NCI-H748 treated with DMSO at 0.1 percent for 48 hours (cell line): ENCODE measurements around the gene LACRT.
"Not testable (repeated sequence)": the region's sequence is repeated elsewhere in the genome, so short reads cannot be mapped to it uniquely, and the experiment has no call there.

Experiments
- DNase-seq: peaks from one replicate; lab custom pipeline; 2025; lab: John Stamatoyannopoulos, UW

LACRT gene, protein sequence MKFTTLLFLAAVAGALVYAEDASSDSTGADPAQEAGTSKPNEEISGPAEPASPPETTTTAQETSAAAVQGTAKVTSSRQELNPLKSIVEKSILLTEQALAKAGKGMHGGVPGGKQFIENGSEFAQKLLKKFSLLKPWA

DNA sequence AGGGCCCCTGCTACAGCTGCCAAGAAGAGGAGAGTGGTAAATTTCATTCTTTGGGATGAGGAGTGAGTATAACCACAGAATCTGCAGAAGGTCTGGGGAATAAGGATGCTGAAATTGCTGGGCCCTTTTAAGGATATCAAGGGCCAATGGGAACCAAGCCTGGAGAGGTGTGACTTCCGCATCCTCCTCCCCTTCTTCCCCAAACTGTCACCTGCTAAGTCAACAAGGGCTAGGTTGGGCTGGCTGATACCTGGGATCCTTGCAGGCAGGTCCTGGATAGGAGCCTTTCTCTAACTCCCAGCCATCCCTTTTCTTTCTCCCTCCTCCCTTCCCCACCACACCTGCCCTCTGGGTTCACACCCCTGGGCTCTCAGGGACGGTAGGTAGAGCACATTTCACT is at the start of gene LACRT:
Gene LACRT, minus strand, starts transcription at position 101 of the 400 bp plus-strand sequence. Its CDS starts 54 bp downstream, at position 47.
- DNase-seq = no peak

DNA sequence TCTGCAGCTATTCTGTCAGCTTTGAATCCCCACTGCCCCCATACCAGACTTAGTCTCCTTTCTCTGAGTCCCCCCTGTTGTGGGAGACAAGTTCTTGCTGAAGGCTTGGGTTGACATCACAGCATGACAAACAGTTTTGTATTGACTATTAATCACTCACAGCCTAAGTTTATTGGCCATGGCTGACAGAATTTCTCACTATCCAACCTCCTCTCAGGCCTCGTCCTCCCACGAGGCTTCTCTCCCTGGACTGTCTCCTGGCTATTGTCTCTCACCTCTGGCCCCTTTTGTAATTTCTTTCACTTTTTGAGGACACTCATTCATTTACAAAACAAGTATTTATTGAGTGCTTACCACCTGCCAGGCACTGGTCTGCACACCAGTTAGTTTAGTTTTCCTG is 48.7 kb upstream of the LACRT start:
- DNase-seq = peak; percentile 59

DNA sequence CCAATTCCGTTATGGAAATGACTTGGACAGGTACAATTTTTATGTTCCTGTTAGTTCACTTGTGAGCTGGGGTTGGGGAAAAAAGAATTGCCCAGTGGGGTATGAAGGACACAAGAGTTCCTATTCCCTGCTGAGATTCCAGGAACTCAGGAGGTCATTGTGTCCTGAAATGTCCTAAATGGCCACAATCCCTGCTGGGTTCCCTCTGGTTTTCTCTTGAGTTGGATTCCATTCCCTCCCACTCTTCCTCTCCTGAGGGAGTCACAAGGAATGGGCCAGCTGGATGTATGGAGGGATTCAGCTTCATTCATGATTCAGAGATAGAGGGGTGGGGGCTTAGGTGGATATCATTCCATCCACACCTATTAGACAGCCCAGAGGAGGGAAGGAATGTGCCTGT is 48.0 kb upstream of the LACRT start:
- DNase-seq = no peak

DNA sequence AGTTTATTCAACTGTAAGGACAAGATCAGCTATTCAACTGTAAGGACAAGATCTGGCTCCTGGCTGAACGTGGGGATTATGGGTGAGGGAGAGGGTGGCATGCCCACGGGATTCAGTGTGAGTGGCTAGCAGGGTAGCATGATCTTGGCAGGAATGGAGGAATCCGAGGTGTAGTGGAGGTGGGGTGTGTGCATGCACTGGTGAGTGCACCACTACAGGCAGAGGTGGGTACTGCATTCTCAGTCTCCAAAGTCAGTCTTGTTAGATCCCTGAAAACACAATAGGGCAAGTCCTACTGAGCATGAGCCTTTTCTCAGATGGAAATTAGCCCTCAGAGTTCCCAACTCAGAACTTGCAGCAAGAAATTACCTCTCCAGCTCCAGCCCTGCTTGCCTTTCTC is 45.7 kb upstream of the LACRT start:
- DNase-seq = no peak

DNA sequence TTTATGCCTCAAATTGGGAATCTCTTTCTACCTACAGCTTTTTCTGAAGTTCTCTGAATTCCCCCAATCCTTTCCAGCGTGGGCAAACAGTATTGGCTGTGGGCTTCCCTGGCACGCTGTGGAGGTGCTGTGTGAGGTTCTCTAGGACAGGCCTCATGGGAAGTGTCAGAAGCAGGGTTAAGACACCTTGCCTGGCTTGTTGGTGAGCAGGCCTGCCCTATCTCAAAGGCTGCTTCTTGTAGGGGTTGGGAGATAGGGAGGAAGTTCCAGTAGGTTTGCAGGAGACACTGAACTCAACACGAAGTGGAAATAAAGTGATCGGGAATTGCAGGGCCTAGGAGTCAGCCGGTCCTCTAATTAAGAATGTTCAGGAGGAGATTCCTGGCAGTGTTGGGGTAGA is 43.4 kb upstream of the LACRT start:
- no peak for DNase-seq

DNA sequence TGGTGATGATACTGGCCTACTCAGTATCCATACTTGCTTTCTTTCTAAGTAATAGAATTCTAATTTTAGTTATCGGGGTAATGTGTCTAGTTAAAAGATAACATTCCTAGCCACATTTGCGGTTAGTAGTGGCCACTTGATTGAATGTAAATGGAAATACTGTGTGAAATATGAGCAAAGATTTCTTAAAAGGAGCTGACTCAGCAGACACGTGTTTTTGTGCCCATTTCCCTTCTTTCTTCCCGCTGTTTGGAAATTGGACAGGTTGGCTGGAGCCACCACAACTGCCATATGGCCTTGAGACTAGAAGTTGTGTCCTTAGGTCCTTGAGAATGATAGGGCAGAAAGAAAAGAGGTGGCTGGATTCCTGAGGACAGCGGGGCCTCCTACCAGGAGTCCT is 33.2 kb upstream of the LACRT start:
- DNase-seq = no peak

DNA sequence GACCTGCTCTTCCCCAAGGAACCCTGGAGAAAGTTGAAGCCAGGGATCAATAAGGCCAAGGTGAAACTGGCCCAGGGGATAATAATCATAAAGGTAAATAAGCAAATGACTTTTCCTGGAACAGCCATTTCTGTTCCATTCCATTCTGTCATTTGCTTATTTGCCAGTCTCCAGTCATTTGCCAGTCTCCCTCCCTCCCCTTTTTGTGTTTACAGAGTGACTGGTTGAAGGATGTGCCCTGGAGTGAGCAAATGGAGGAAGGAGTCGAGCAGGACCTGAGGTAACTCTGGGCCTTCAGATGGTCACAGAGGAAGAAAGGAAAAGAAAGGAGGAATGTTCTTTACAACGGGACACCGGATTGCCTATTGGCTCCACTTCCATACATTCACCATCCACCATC is 31.3 kb upstream of the LACRT start:
- no peak for DNase-seq

DNA sequence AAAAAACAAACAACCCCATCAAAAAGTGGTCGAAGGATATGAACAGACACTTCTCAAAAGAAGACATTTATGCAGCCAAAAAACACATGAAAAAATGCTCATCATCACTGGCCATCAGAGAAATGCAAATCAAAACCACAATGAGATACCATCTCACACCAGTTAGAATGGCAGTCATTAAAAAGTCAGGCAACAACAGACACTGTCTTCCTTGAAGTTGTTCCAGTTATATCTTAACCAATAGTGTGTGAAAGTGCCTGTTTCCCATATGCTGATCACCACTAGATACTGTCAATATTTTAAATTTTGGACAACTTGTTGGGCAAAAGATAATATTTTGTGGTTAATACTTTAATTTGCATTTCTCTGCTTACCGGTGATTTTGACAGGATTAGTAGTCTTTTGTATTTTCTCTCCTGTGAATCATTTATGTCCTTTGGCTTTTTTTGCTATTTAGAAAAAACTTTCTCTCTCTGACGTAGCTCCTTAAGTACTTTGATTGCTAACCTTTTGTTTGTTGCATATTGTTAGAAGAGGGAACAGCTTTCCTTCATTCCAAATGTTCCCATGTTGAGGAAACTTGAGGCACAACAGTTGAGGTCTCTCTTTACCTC is 30.4 kb upstream of the LACRT start:
- DNase-seq = not testable (repeated sequence)

DNA sequence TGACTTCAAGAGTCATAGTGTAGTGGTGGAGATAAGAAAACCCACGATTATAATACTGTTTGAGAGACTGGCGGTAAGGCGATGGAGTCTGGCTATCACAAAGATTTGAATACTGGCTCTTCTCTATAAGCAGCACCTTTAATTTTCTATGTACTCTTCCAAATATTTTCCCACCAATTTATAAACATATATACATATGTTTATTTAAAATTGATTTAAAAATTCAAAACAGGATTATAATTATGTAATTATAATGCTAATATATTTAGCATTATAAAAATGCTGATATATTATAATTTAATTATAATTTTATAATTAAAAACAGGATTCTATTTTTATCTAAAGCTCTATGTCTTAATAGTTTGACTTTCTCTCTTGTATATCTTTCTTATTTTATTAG is 28.9 kb upstream of the LACRT start:
- DNase-seq = no peak

DNA sequence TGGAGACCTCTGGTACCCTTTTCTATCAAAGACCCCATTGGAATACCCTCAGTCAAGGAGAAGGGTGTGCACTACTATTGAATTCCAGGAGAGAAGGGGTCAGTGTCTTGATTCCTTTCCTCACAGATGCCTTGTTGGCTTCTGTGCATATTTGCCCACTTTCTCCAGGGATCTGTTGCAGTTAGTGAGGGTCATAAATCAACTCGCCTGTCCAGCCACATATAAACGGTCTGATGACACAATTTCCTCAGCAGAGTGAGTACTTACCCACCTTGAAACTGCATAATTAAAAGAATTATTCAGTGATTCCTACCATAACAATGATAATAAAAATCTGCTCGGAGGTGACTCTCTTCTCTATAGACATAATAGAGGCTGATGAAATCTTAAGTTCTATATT is 27.3 kb upstream of the LACRT start:
- no peak for DNase-seq

DNA sequence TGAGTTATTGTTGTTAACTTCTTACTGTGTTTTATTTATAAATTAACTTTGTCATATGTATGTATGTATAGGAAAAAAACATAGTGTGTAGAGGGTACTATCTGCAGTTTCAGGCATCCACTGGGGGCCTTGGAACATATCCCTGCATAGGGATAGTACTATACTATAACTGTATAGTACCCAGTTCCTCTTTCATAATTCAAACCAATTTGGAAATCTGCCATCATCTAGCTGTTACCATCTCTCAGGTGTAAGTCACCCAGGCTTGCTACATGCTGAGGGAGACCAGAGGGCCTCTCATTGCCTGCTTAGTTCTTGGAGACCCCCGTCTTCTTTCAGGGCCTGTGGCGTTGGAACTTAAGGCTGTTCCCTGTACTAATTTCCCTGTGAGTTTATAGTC is 26.4 kb upstream of the LACRT start:
- no peak for DNase-seq

DNA sequence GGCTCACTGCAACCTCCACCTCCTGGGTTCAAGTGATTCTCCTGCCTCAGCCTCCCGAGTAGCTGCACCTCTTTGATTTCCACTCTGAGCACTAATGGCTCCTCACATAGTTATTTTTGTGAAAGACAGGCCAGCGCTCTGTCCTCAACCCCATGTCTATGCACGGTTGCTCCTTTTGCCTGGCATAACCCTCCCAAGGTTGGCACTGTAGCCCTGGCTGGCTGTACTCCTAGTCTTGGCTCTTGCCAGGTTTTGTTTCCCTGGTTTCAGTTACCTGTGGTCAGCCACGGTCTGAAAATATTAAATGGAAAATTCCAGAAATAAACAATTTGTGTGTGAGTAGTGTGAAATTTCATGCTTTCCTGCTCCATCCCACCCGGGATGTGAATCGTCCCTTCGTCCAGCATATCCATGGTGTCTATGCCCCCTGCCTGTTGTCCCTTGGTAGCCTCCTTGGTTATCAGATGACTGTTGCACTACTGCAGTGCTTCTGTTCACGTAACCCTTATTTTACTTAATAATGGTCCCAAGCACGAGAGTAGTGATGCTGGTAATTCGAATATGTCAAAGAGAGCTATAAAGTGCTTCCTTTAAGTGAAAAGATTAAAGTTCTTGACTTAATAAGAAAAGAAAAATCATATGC is 25.7 kb upstream of the LACRT start:
- DNase-seq = no peak

DNA sequence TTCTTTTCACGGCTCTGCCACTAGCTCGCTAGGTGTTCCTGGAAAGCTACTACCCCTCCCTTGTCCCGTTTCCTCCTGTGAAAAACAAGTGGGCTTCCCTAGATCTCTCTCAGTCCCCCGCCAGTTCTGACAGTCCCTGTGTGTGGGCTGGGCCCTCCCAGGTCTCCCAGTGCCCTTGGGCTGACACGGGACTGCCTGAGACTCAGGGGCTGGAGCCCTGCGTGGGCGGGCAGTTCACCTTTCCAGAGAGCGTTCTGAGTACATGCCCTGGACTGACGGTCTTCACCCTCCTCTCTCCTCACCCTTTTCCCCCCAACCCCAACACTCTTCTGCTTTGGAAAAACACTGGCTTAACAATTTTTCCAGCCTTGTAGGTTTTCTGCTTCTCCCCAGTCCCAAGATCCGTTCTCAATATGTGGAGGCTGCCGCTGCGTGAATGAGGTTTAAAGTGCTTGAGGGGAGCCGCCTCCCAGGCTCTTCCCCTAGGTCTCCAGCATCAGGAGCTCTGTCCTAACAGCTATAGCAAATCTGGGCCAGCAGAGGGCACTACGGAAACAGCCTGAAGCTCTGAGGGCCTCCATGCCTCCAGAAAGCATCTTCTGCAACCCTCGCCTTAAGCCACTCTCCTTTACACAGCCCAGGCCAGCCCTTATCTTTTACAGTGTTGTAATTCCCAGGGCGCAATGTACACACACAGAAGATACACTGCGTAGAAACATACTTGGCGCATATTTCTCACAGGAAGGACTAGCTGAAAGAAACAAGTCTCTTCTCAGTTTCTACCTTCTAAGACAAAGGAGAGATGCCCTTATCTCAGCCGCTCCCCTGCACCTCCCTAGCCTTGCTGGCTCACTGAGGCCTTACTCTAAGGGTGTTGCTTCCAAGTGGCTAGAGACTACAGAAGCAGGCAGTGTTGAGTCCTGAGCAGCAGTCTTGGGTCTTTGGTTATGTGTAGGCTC is 23.9 kb upstream of the LACRT start:
- peak; percentile 7 for DNase-seq

DNA sequence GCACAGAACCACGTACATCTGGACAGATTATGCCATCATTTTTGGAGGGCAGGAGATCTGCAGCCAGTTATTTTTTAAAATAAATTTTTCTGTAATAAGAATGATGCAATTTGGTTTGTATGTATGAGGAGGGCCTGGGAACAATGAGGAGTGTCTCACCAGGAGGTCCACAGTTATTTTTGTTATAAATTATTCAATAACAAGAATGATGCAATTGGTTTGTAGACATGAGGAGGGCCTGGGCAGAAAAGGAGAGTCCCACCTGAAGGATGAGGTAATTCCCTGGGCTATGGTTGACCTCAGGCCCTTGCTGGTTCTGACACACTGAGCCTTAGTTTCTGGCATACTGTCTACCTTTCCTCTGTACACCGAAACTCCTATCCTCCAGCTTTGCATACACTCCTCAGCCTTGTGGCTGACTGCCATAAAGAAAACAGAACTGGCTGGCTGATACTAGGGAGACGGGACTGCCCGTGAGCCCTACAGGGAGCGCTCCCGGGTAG is 22.5 kb upstream of the LACRT start:
- no peak for DNase-seq

DNA sequence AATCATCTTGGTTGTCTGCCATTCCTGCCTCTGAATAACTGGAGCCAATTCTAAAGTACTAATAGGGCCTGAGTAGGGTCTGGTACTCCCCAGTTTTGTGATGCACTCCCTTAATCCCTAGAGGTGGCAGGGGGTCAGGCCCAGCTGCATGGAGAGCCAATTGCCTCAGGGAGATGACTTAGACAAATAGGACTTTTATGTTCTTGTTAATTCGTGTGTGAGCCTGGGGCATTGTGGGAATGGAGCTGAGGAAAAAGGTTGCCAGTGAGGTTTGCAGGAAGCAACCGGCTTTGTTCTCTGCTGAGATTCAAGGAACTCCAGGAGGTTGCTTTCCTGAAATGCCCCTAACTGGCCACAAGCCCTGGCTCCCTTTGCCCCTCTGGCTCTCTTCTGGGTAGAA is 20.2 kb upstream of the LACRT start:
- no peak for DNase-seq

DNA sequence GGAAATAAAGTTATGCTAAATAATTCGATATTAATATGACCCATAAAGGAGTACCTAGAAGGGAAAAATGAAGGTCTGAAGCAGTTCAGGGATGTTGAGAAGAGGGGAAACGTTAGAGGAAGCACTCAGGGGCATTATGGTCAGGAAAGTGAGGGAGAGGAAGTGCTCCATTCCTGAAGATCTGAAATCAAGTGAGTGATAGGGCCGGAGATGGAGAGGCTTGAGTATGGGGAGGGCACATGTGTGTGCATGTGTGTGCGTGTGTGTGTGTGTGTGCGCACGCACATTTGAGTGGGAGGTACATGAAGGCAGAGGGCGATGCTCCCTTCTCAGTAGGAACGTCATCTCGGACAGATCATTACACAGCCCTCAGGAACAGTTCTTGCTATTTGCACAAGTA is 18.3 kb upstream of the LACRT start:
- DNase-seq = no peak

DNA sequence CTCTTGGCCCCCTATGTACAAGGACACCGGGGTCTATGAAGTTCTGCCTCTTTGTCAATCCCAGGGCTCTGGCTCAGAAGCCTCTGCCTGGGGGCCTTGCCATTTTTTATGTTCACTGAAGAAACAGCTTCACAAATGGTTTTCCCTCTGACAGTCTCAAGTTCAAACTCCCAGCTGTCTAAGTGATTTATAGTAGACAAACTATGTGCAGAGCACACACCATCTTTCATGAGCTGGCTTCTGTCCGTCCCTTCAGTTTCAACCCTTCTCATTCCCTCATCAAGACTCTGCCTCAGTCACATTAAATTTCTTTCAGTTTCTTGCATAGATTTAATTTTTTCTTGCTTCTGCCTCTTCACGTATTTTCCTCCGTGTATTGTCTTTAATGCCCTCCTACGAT is 16.2 kb upstream of the LACRT start:
- no peak for DNase-seq

DNA sequence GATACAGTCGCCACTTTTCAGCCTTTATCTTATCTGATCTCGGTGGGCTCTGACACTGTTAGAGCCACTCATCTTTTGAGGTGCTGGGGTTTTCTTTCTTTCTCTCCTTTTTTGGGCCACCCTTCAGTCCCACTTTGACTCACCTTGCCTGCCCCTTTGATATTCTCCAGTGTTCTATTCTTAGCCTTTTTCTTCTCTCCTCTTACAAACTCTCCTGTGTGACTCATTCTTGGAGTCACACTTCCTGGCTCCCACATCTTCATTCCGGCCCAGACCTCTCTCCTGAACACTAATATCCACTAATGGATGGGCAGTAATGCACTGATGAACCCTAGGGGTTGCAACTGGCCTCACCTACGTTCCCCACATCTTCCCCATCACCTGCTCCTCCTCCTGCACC is 15.7 kb upstream of the LACRT start:
- DNase-seq = no peak

DNA sequence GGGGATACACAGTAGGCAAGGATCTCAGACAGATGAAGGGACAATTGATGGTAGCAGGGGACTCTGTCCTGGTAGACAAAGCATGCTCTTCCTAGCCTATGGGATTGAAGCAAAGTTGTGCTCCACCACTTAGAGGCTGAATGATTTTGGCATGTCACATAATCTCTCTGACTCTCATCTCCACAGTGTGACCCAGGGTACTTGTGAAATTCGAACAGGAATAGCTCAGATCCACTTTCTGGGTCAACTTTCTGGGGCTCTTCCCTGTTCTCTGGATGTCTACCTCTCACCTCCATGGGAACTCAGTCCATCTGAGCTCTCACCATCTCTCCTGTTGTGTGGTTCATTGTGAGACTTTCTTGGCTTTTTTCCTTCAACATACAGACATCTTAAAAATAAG is 15.1 kb upstream of the LACRT start:
- no peak for DNase-seq

DNA sequence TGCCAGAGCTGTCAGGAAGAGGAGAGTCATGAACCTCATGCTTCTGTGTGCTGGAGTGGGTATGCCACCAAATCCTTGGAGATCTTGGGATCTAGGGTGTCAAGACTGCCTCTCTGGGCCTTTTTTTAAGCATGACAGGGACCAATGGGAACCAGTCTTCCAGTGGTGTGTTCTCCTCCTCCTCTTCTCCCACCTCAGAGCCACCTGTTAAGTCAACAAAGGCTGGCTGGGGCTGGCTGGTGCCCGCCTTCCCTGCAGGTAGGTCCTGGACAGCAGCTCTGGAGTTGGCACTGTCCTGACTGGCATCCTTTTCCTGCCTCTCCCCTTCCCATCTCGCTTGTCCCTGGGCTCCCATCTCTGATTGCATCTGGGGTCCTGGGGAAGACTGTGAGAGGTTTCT is 13.6 kb upstream of the LACRT start, which contains the start of gene DCD:
Gene DCD, minus strand, starts transcription at position 101 of the 400 bp plus-strand sequence. Its CDS starts 62 bp downstream, at position 39.
- no peak for DNase-seq

DNA sequence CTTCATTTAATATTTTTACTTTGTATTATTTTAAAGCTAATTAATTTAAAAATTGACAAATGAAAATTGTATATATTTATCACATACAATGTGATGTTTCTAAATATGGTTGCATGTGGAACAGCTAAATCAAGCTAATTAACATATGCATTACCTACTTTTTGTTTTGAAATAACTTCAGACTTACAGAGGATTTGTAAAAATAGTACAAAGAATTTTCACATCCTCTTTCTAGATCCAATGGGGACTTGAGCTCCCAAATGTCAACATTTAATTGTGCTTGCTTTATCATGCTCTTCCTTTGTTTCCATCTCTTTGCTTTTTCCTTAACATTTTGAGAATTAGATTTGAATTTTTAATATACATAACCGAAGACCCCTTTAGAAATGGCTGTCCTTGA is 6.9 kb upstream of the LACRT start:
- DNase-seq = no peak

DNA sequence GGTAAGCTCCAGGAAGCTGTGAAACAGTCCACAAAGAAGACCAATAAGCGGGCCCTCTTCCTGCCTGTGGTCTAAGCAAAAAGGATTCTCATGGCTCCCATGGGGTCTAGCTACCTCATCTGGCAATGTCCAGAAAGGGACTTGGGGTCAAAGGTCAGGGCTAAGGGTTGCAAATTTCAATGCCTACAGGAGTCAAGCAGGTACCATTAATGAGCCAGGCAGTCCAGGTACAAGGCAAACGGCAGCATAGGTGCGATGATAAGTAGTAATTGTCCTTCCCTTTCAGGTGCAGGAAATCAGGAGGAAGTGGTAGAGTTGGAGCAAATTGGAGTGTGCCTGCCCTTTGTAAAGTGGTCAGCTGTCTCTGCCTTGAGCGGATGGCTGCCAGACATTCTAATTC is 6.4 kb upstream of the LACRT start:
- no peak for DNase-seq
